ENCODE data around the gene MAN2B2.

Gene MAN2B2

GRCh38 chr4:6530964-6531363 is 44.0 kb upstream of the MAN2B2 start:
- no peak overlapping the region for H3K27ac ChIP-seq (replicated peaks; ENCODE audit: low read length)
- DNase-seq (ENCODE audit: low spot score), result no peak
- no peak overlapping the region for H2AFZ ChIP-seq (ENCODE audit: low read length)
- H4K91ac ChIP-seq (ENCODE audit: low read depth, low read length, poor library complexity), result no peak overlapping the region
- H2BK120ac ChIP-seq (ENCODE audit: low read depth, low read length), result no peak overlapping the region
- H3K79me1 ChIP-seq (ENCODE audit: low read depth, low read length), result no peaks in the 10 kb centered on the region
- peaks cover 0 to 8% of the 10 kb centered on the region in 2 donors for H3K4me1 ChIP-seq (ENCODE audit: control insufficient read depth in 2 of 2, insufficient read depth in 1 of 2, low read depth in 1 of 2, low read length in 2 of 2)
- peaks cover 0 to 5% of the 10 kb centered on the region in 2 donors for H3K9me3 ChIP-seq (replicated peaks in 1 of 2; ENCODE audit: control insufficient read depth in 2 of 2, insufficient read depth in 1 of 2, low read depth in 1 of 2, low read length in 2 of 2)
- peak overlapping the region; percentile 62 for H2BK15ac ChIP-seq (ENCODE audit: low read length)
- no peak overlapping the region for H3K4ac ChIP-seq (ENCODE audit: low read length)
- WGBS, 2 donors (ENCODE audit: extremely low coverage in 2 of 2, insufficient read length in 2 of 2, insufficient replicate concordance in 1 of 2), result no CpG with 5 or more reads among the region's 9 CpGs
- H3K9ac ChIP-seq (ENCODE audit: low read depth, low read length, poor library complexity), result no peak overlapping the region
- peaks cover 0 to 2% of the 10 kb centered on the region in 2 donors for H3K36me3 ChIP-seq (replicated peaks in 1 of 2; ENCODE audit: control insufficient read depth in 2 of 2, insufficient read depth in 2 of 2, low read length in 2 of 2)
- no peak overlapping the region for H3K4me3 ChIP-seq (ENCODE audit: low read length in 2 of 2)
- peaks cover 0 to 22% (median 0%) of the 10 kb centered on the region in 3 experiments for H3K27me3 ChIP-seq (ENCODE audit: control insufficient read depth in 3 of 3, insufficient read depth in 3 of 3, low read depth in 1 of 3, low read length in 3 of 3)
- H3K18ac ChIP-seq (ENCODE audit: low read length), result peak overlapping the region; percentile 25
- no peak overlapping the region for H2BK5ac ChIP-seq (ENCODE audit: low read length)
- H3K14ac ChIP-seq (ENCODE audit: low read length), result peak overlapping the region; percentile 42
- no peak overlapping the region for H4K8ac ChIP-seq (ENCODE audit: low read depth, low read length)
- H3K23ac ChIP-seq (ENCODE audit: low read depth, low read length, poor library complexity), result no peak overlapping the region
- H3K4me2 ChIP-seq (ENCODE audit: insufficient read depth, low read length, poor library complexity, severe bottlenecking), result no peak overlapping the region
- H2BK12ac ChIP-seq (ENCODE audit: low read length), result no peak overlapping the region
- H2AK5ac ChIP-seq (ENCODE audit: low read depth, low read length), result peak overlapping the region; percentile 44

- Histone ChIP-seq H3K27ac (replicated peaks; ENCODE audit: low read length) (no peak overlapping the region), H2BK15ac (ENCODE audit: low read length) (no peak overlapping the region), H2BK12ac (ENCODE audit: low read length) (no peak overlapping the region), H3K9me3 (replicated peaks in 1 of 2; ENCODE audit: control insufficient read depth in 2 of 2, insufficient read depth in 1 of 2, low read depth in 1 of 2, low read length in 2 of 2) (peaks cover 0 to 5% of the 10 kb centered on the region in 2 donors), H3K4me2 (ENCODE audit: insufficient read depth, low read length, poor library complexity, severe bottlenecking) (no peak overlapping the region), H3K4me3 (ENCODE audit: low read length in 2 of 2) (no peak overlapping the region), H3K27me3 (ENCODE audit: control insufficient read depth in 3 of 3, insufficient read depth in 3 of 3, low read depth in 1 of 3, low read length in 3 of 3) (peaks cover 0 to 12% (median 0%) of the 10 kb centered on the region in 3 experiments), H3K14ac (ENCODE audit: low read length) (no peak overlapping the region), H4K8ac (ENCODE audit: low read depth, low read length) (no peak overlapping the region), H3K4ac (ENCODE audit: low read length) (no peak overlapping the region), H2BK120ac (ENCODE audit: low read depth, low read length) (no peak overlapping the region), H2BK5ac (ENCODE audit: low read length) (no peak overlapping the region), H3K36me3 (replicated peaks in 1 of 2; ENCODE audit: control insufficient read depth in 2 of 2, insufficient read depth in 2 of 2, low read length in 2 of 2) (peaks cover 0 to 2% of the 10 kb centered on the region in 2 donors), H3K18ac (ENCODE audit: low read length) (no peak overlapping the region), H3K9ac (ENCODE audit: low read depth, low read length, poor library complexity) (no peak overlapping the region), H2AK5ac (ENCODE audit: low read depth, low read length) (no peak overlapping the region), H3K79me1 (ENCODE audit: low read depth, low read length) (no peaks in the 10 kb centered on the region), H2AFZ (ENCODE audit: low read length) (no peak overlapping the region), H4K91ac (ENCODE audit: low read depth, low read length, poor library complexity) (no peak overlapping the region), H3K23ac (ENCODE audit: low read depth, low read length, poor library complexity) (no peak overlapping the region), H3K4me1 (ENCODE audit: control insufficient read depth in 2 of 2, insufficient read depth in 1 of 2, low read depth in 1 of 2, low read length in 2 of 2) (peaks cover 0 to 8% of the 10 kb centered on the region in 2 donors)
- WGBS, 2 donors (ENCODE audit: extremely low coverage in 2 of 2, insufficient read length in 2 of 2, insufficient replicate concordance in 1 of 2), result no CpG with 5 or more reads among the region's 3 CpGs
- no peak for DNase-seq (ENCODE audit: low spot score)
These were observed 42.9 kb upstream of the MAN2B2 start for GRCh38 chr4:6532102-6532501.

DNA sequence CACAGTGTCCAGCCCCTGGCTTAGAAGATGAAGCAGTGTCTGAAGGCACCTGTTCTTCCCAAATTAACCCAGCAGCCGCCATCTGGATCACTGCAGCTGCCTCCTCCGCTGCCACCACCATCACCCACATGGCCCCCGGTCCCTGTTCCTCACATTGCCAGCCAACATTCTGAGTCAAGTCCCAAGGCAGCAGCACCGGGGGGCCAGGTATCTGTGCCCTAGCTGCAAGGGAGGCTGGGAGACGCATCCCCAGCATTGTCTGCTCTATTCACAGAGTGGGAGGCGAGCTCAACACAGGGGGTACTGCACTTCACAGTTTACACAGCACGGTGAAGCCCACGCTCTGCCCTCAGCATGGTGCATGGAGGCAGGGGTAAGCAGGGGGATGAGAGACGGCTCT is 42.3 kb upstream of the MAN2B2 start:
- Histone ChIP-seq H2BK120ac (ENCODE audit: low read depth, low read length) (no peak overlapping the region), H3K18ac (ENCODE audit: low read length) (no peak overlapping the region), H3K23ac (ENCODE audit: low read depth, low read length, poor library complexity) (no peak overlapping the region), H3K14ac (ENCODE audit: low read length) (no peak overlapping the region), H3K79me1 (ENCODE audit: low read depth, low read length) (no peaks in the 10 kb centered on the region), H2AFZ (ENCODE audit: low read length) (no peak overlapping the region), H3K9me3 (replicated peaks in 1 of 2; ENCODE audit: control insufficient read depth in 2 of 2, insufficient read depth in 1 of 2, low read depth in 1 of 2, low read length in 2 of 2) (peaks cover 0 to 5% of the 10 kb centered on the region in 2 donors), H3K27me3 (ENCODE audit: control insufficient read depth in 3 of 3, insufficient read depth in 3 of 3, low read depth in 1 of 3, low read length in 3 of 3) (peaks cover 0 to 10% (median 0%) of the 10 kb centered on the region in 3 experiments), H3K4me2 (ENCODE audit: insufficient read depth, low read length, poor library complexity, severe bottlenecking) (no peak overlapping the region), H3K4me1 (ENCODE audit: control insufficient read depth in 2 of 2, insufficient read depth in 1 of 2, low read depth in 1 of 2, low read length in 2 of 2) (peaks cover 0 to 8% of the 10 kb centered on the region in 2 donors), H3K9ac (ENCODE audit: low read depth, low read length, poor library complexity) (no peak overlapping the region), H3K4me3 (ENCODE audit: low read length in 2 of 2) (peak overlapping the region in 1 of 2 donors; percentile 49), H2BK5ac (ENCODE audit: low read length) (no peak overlapping the region), H2AK5ac (ENCODE audit: low read depth, low read length) (no peak overlapping the region), H3K27ac (replicated peaks; ENCODE audit: low read length) (no peak overlapping the region), H3K4ac (ENCODE audit: low read length) (no peak overlapping the region), H2BK12ac (ENCODE audit: low read length) (no peak overlapping the region), H4K8ac (ENCODE audit: low read depth, low read length) (no peak overlapping the region), H4K91ac (ENCODE audit: low read depth, low read length, poor library complexity) (no peak overlapping the region), H2BK15ac (ENCODE audit: low read length) (no peak overlapping the region), H3K36me3 (replicated peaks in 1 of 2; ENCODE audit: control insufficient read depth in 2 of 2, insufficient read depth in 2 of 2, low read length in 2 of 2) (peaks cover 0 to 2% of the 10 kb centered on the region in 2 donors)
- no peak for DNase-seq (ENCODE audit: low spot score)
- WGBS, 2 donors (ENCODE audit: extremely low coverage in 2 of 2, insufficient read length in 2 of 2, insufficient replicate concordance in 1 of 2), result no CpG with 5 or more reads among the region's 9 CpGs

GRCh38 chr4:6534050-6534449 is 40.9 kb upstream of the MAN2B2 start:
- H3K9ac ChIP-seq (ENCODE audit: low read depth, low read length, poor library complexity), result no peak overlapping the region
- 100% methylated on average over 1 of the region's 1 CpG; no CpG with 5 or more reads in 1 of the 2 donors for WGBS, 2 donors (ENCODE audit: extremely low coverage in 2 of 2, insufficient read length in 2 of 2, insufficient replicate concordance in 1 of 2)

More at GRCh38 chr4:6534050-6534449, 40.9 kb upstream of the MAN2B2 start:
- Histone ChIP-seq H3K14ac (ENCODE audit: low read length) (peak overlapping the region; percentile 75), H3K23ac (ENCODE audit: low read depth, low read length, poor library complexity) (peak overlapping the region; percentile 44), H2BK120ac (ENCODE audit: low read depth, low read length) (no peak overlapping the region), H3K4me3 (ENCODE audit: low read length in 2 of 2) (peak overlapping the region in 1 of 2 donors; percentile 61), H3K36me3 (replicated peaks in 1 of 2; ENCODE audit: control insufficient read depth in 2 of 2, insufficient read depth in 2 of 2, low read length in 2 of 2) (peaks cover 0 to 2% of the 10 kb centered on the region in 2 donors), H3K9me3 (replicated peaks in 1 of 2; ENCODE audit: control insufficient read depth in 2 of 2, insufficient read depth in 1 of 2, low read depth in 1 of 2, low read length in 2 of 2) (peaks cover 0 to 5% of the 10 kb centered on the region in 2 donors), H2AFZ (ENCODE audit: low read length) (no peak overlapping the region), H3K27me3 (ENCODE audit: control insufficient read depth in 3 of 3, insufficient read depth in 3 of 3, low read depth in 1 of 3, low read length in 3 of 3) (peaks cover 0 to 19% (median 0%) of the 10 kb centered on the region in 3 experiments), H3K79me1 (ENCODE audit: low read depth, low read length) (no peaks in the 10 kb centered on the region), H4K8ac (ENCODE audit: low read depth, low read length) (no peak overlapping the region), H3K27ac (replicated peaks; ENCODE audit: low read length) (no peak overlapping the region), H2BK15ac (ENCODE audit: low read length) (no peak overlapping the region), H3K4me1 (ENCODE audit: control insufficient read depth in 2 of 2, insufficient read depth in 1 of 2, low read depth in 1 of 2, low read length in 2 of 2) (peaks cover 0 to 3% of the 10 kb centered on the region in 2 donors), H2AK5ac (ENCODE audit: low read depth, low read length) (no peak overlapping the region), H2BK5ac (ENCODE audit: low read length) (no peak overlapping the region), H3K4ac (ENCODE audit: low read length) (no peak overlapping the region), H3K4me2 (ENCODE audit: insufficient read depth, low read length, poor library complexity, severe bottlenecking) (no peak overlapping the region), H2BK12ac (ENCODE audit: low read length) (no peak overlapping the region), H4K91ac (ENCODE audit: low read depth, low read length, poor library complexity) (peak overlapping the region; percentile 77), H3K18ac (ENCODE audit: low read length) (no peak overlapping the region)
- no peak for DNase-seq (ENCODE audit: low spot score)
